Sigmoid colon (tissue), 7 donors: ENCODE data around the gene MAPT. TPM values are rescaled to one million over a fixed set of nuclear protein-coding genes. Genes with fewer than 3 reads are reported as not detected.
A peak's percentile ranks its signal among the peaks of the same experiment; 100 is the strongest.
"Not testable (repeated sequence)": the region's sequence is repeated elsewhere in the genome, so short reads cannot be mapped to it uniquely, and the experiment has no call there.

ENCODE experiments used
- DNase-seq: peaks from one replicate; pipeline ENCODE4 v3.0.0-alpha.2; 2019
- H3K27ac ChIP-seq, 4 donors: fragments of 200-600 bp; sonication (generic); one replicate each; pipeline ENCODE4 v1.5.1; 2016 to 2019; ENCODE audit warnings: mild to moderate bottlenecking in 1 of 4
- H3K27me3 ChIP-seq, 3 donors: fragments of 200-600 bp; sonication (generic); one replicate each; pipeline ENCODE4 v1.5.1; 2019; ENCODE audit warnings: mild to moderate bottlenecking in 1 of 3
- H3K36me3 ChIP-seq, 4 donors: fragments of 200-600 bp; sonication (generic); one replicate each; pipeline ENCODE4 v1.5.1; 2016 to 2019
- H3K4me1 ChIP-seq, 4 donors: fragments of 200-600 bp; sonication (generic); one replicate each; pipeline ENCODE4 v1.5.1; 2017 to 2019
- H3K4me3 ChIP-seq, 4 donors: fragments of 200-600 bp; sonication (generic); one replicate each; pipeline ENCODE4 v1.5.1; 2017 to 2019; ENCODE audit warnings: mild to moderate bottlenecking in 2 of 4, moderate library complexity in 1 of 4
- H3K9me3 ChIP-seq, 4 donors: fragments of 200-600 bp in 3 of 4; sonication (generic) in 3 of 4; one replicate each; pipeline versions ENCODE4 v1.5.1 to v1.6.1; 2013 to 2019
- EP300 ChIP-seq, 4 donors: sonication (generic); formaldehyde crosslinking; IDR thresholded peaks; one replicate each; pipeline ENCODE4 v1.6.1; 2017; ENCODE audit warnings: antibody characterized with exemption in 4 of 4
- POLR2A ChIP-seq, 2 donors: fragments of 450-650 bp; IDR thresholded peaks; one replicate each; pipeline ENCODE4 v1.6.1; 2016; ENCODE audit warnings: antibody characterized with exemption in 2 of 2, mild to moderate bottlenecking in 2 of 2, moderate library complexity in 2 of 2
- POLR2AphosphoS5 ChIP-seq, 4 donors: sonication (generic); formaldehyde crosslinking; IDR thresholded peaks; one replicate each; pipeline ENCODE4 v1.6.1; 2017; ENCODE audit warnings: antibody characterized with exemption in 4 of 4
- WGBS, 2 donors: extraction: QIAGEN DNeasy Blood & Tissue Kit; methylation state at CpG; one replicate each; pipeline ENCODE4 v1.1.7; 2013; 5-methylcytosine and 5-hydroxymethylcytosine counted together
- intact Hi-C: fragments of 100-400 bp; cut with DNase I; formaldehyde crosslinking; loops from one replicate; pipeline ENCODE4 v1.15.1; 2023
- polyA plus RNA-seq, 3 donors: library from polyadenylated mRNA; stranded (reverse); fragments of 200-250 nt; gene quantifications; one replicate each; pipeline ENCODE4 v1.2.3, GENCODE V29; 2013
- total RNA-seq, 4 donors: library from RNA; depleted of rRNA; stranded (reverse); fragments of >200 nt; gene quantifications; one replicate each; pipeline ENCODE4 v1.1.0, GENCODE V29; 2016
- TF ChIP-seq, protein P1 (sequence below), 4 experiments: fragments of 450-650 bp in 3 of 4; fragments of 200-600 bp in 1 of 4; IDR thresholded peaks; one replicate each; pipeline ENCODE4 v1.5.1; 2016 to 2019; ENCODE audit warnings: antibody characterized with exemption in 4 of 4, mild to moderate bottlenecking in 3 of 4, moderate library complexity in 2 of 4
- donor health status: healthy with polysubstance abuse.
- donor health status: Bipolar disorder and iron deficiency.
- donor health status: healthy.

The MAPT gene
- total and polyA plus RNA-seq, 7 donors: 0.60 to 20.5 (median 10.9) TPM; not detected in 1

DNA sequence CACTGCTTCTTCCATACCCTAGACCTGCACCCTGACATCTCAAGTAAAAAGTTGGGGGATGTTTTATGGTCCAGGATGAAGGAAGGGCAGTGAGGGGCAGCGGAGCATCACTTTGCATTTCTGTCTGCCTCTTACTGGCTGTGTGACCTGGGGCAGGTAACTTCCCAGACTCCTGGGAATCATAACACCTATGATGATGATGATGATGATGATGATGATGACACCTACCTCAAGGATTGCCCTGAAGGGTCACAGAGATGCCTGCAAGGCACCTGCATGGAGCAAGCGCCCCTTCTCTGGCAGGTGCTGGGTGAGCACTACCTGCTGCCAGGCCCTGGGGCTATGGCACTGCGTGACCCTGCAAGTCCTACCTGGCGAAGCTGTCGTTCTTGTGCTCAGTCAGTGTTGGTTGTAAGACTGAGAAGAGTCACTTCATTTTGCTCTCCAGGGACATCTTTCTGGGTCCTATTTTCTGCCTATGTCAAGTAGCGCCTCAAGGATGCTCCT is 58.5 kb downstream of the MAPT start:
- H3K9me3 ChIP-seq: no peaks in the 10 kb centered on the region
- H3K4me3 ChIP-seq: no peak overlapping the region
- no peaks in the 10 kb centered on the region for H3K36me3 ChIP-seq
- peaks cover 0 to 18% (median 13%) of the 10 kb centered on the region in 4 donors for H3K4me1 ChIP-seq
- no peaks in the 10 kb centered on the region for H3K27me3 ChIP-seq
- intact Hi-C loops: no loop called here
- H3K27ac ChIP-seq: no peak overlapping the region
- TF ChIP-seq EP300 (IDR thresholded peaks at IDR 0.05) (no peak), POLR2AphosphoS5 (IDR thresholded peaks at IDR 0.05) (no peak), POLR2A (IDR thresholded peaks at IDR 0.05) (no peak)
- TF ChIP-seq, protein P1, sequence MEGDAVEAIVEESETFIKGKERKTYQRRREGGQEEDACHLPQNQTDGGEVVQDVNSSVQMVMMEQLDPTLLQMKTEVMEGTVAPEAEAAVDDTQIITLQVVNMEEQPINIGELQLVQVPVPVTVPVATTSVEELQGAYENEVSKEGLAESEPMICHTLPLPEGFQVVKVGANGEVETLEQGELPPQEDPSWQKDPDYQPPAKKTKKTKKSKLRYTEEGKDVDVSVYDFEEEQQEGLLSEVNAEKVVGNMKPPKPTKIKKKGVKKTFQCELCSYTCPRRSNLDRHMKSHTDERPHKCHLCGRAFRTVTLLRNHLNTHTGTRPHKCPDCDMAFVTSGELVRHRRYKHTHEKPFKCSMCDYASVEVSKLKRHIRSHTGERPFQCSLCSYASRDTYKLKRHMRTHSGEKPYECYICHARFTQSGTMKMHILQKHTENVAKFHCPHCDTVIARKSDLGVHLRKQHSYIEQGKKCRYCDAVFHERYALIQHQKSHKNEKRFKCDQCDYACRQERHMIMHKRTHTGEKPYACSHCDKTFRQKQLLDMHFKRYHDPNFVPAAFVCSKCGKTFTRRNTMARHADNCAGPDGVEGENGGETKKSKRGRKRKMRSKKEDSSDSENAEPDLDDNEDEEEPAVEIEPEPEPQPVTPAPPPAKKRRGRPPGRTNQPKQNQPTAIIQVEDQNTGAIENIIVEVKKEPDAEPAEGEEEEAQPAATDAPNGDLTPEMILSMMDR (IDR thresholded peaks at IDR 0.05): no peak
- 94 to 95% methylated on average over 6 of the region's 6 CpGs for WGBS, 2 donors
- DNase-seq: no peak

DNA sequence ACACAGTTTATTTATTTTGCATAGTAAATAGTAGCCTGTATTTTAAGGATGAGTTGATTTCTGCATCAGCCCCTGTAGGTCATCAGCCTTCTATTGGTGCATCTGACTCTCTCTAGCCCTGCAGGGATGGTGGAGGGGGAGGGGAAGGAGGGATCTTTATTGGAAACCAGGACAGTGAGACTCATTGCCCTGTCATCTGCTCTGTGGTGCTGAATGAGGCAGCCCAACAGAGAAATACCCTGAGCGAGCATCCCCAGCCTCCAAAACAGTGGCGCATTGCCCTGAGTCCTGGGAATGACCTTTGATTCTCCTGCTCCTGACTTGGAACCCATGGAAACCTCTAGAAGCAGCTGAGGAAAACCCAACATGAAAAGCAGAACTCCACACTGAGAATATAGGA is 59.2 kb downstream of the MAPT start:
- H3K27me3 ChIP-seq: no peaks in the 10 kb centered on the region
- DNase-seq: no peak
- H3K36me3 ChIP-seq: no peaks in the 10 kb centered on the region
- intact Hi-C loops: no loop called here
- no peak for TF ChIP-seq POLR2A (IDR thresholded peaks at IDR 0.05)
- no peak for TF ChIP-seq POLR2AphosphoS5 (IDR thresholded peaks at IDR 0.05)
- TF ChIP-seq, protein P1 (IDR thresholded peaks at IDR 0.05): no peak
- TF ChIP-seq EP300 (IDR thresholded peaks at IDR 0.05): no peak
- WGBS, 2 donors: 75 to 87% methylated on average over 2 of the region's 2 CpGs
- no peak overlapping the region for H3K27ac ChIP-seq
- H3K4me1 ChIP-seq: peaks cover 0 to 12% (median 9%) of the 10 kb centered on the region in 4 donors
- H3K9me3 ChIP-seq: no peaks in the 10 kb centered on the region
- no peak overlapping the region for H3K4me3 ChIP-seq

DNA sequence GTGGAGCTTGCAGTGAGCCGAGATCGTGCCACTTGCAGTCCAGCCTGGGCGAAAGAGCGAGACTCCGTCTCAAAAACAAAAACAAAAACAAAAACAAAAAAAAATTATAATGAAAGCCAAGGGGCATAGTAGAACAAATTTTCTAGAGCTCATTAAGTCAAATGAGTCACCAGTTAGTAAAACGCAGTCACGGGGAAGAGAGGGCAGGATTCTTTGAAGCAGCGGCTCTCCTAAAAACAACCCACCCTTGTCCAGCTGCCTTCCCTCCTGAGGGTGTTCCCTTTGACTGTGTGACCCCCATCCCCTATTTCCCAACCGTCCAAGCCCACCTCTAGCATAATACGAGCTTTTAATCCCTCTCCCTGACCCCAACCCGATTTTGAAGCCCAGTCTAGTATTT is 60.6 kb downstream of the MAPT start:
- peak; percentile 11 for DNase-seq
- Histone ChIP-seq H3K36me3 (no peaks in the 10 kb centered on the region), H3K27ac (no peak overlapping the region), H3K9me3 (no peaks in the 10 kb centered on the region), H3K27me3 (no peaks in the 10 kb centered on the region), H3K4me1 (no peaks in the 10 kb centered on the region), H3K4me3 (no peak overlapping the region)
- intact Hi-C loops: no loop called here
- TF ChIP-seq, protein P1 (IDR thresholded peaks at IDR 0.05): no peak
- TF ChIP-seq POLR2AphosphoS5 (IDR thresholded peaks at IDR 0.05): no peak
- no peak for TF ChIP-seq EP300 (IDR thresholded peaks at IDR 0.05)
- no peak for TF ChIP-seq POLR2A (IDR thresholded peaks at IDR 0.05)
- WGBS, 2 donors: 68 to 83% methylated on average over 11 of the region's 11 CpGs

DNA sequence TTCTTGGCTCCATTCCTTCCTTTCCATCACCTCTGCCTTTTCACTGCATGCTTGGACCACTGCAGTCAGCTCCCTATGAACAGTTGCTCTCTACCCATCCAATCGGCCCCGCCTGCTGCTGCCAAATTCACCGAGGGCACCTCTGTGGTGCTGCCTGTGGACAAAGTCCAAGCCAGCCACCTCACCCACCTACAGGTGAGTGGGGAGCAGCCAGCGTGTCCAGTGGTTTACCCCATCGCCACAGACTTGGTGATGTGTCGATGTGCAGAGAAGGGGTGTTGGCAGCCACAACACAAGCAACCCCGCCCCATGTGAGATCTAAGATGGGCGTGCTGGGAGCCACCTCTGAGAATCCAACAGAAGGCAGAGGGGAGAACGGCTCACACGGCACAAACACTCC is 61.0 kb downstream of the MAPT start:
- H3K9me3 ChIP-seq: no peaks in the 10 kb centered on the region
- no peak for DNase-seq
- intact Hi-C loops: no loop called here
- no peaks in the 10 kb centered on the region for H3K27me3 ChIP-seq
- 64 to 77% methylated on average over 10 of the region's 10 CpGs for WGBS, 2 donors
- no peak overlapping the region for H3K27ac ChIP-seq
- no peaks in the 10 kb centered on the region for H3K4me1 ChIP-seq
- H3K4me3 ChIP-seq: no peak overlapping the region
- TF ChIP-seq POLR2A (IDR thresholded peaks at IDR 0.05) (no peak), EP300 (IDR thresholded peaks at IDR 0.05) (no peak), POLR2AphosphoS5 (IDR thresholded peaks at IDR 0.05) (no peak)
- TF ChIP-seq, protein P1 (IDR thresholded peaks at IDR 0.05): no peak
- no peaks in the 10 kb centered on the region for H3K36me3 ChIP-seq

DNA sequence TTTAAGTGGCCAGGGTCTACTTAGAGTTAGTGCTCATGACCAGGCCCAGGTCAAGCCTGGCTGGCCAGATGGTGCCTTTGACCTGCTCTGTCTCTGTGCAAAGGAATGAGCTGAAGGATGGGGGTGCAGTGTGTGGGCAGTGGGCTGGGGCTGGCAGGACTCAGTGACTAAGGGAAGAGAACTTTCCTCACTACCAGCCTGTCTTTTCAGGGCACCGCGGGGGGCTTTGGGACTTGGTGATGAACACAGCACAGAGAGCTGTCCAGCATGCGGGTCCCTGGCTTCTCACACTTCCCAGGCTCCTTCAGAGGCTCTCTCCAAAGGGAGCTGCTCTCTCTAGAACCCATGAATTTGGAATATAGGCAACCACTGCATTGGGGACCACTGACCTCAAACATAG is 61.7 kb downstream of the MAPT start:
- no peak for DNase-seq
- no peaks in the 10 kb centered on the region for H3K36me3 ChIP-seq
- no peaks in the 10 kb centered on the region for H3K4me1 ChIP-seq
- H3K27ac ChIP-seq: no peak overlapping the region
- TF ChIP-seq POLR2A (IDR thresholded peaks at IDR 0.05): no peak
- no peak for TF ChIP-seq POLR2AphosphoS5 (IDR thresholded peaks at IDR 0.05)
- TF ChIP-seq, protein P1 (IDR thresholded peaks at IDR 0.05): no peak
- TF ChIP-seq EP300 (IDR thresholded peaks at IDR 0.05): no peak
- no peaks in the 10 kb centered on the region for H3K27me3 ChIP-seq
- intact Hi-C loops: no loop called here
- no peaks in the 10 kb centered on the region for H3K9me3 ChIP-seq
- no peak overlapping the region for H3K4me3 ChIP-seq
- WGBS, 2 donors: 89 to 92% methylated on average over 3 of the region's 3 CpGs

DNA sequence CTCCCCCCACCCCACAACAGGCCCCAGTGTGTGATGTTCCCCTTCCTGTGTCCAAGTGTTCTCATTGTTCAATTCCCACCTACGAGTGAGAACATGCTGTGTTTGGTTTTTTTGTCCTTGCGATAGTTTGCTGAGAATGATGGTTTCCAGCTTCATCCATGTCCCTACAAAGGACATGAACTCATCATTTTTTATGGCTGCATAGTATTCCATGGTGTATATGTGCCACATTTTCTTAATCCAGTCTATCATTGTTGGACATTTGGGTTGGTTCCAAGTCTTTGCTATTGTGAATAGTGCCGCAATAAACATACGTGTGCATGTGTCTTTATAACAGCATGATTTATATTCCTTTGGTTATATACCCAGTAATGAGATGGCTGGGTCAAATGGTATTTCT is 62.4 kb downstream of the MAPT start:
- DNase-seq, H3K9me3 ChIP-seq, H3K4me1 ChIP-seq, H3K36me3 ChIP-seq, H3K27ac ChIP-seq, H3K27me3 ChIP-seq, H3K4me3 ChIP-seq, intact Hi-C loops: not testable (repeated sequence)
- WGBS, 2 donors: 78 to 93% methylated on average over 4 of the region's 4 CpGs
